Endothelial cell of hepatic sinusoid (primary cell): Measurements from ENCODE around the gene NAV1.
"Not testable (repeated sequence)": the region's sequence is repeated elsewhere in the genome, so short reads cannot be mapped to it uniquely, and the experiment has no call there.

Experiments
- in situ Hi-C: cut with HindIII; loops from 2 replicates; pipeline ENCODE4 v1.10.0; 2017; ENCODE audit warnings: low sequenced_read_pairs

NAV1 gene

DNA sequence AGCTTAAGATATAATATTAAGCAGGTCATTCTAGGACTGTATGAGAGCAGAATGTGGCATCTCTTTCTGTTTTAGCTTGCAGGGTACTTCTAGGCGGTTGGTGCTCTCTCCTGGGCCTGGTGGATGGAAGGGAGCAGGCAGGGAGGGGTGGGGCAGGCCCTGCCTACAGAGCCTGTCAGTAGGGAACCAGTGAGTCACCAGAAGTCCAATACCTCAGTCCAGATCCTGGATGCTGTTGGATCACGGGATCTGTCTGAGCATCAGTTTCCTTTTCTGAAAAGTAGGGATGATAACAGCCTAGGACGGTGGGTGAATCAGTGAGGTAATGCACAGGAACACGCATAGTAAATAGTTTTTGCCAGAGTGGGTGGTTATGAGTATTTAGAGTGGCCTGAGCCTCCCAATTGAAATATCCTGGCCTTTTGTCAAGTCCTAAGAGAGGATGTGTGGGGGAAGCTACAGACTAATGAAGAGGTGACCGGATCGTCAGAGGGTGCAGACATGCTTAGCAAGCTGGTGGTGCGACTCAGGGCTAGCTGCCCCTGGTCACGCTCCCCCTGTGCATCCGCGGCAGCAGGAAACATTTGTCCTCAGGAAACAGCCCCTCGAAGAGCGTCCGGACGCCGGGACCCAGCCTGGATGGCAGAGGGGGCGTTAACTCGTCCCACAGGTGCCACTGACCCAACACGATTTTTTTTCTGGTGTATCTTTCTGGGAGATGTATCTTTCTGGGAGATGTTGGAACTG lies 23.9 kb downstream of the NAV1 start:
- in situ Hi-C loops = loop anchor here (5.0 kb wide), 1 partner anchor 89 kb away; no protein-coding TSS in a partner anchor

DNA sequence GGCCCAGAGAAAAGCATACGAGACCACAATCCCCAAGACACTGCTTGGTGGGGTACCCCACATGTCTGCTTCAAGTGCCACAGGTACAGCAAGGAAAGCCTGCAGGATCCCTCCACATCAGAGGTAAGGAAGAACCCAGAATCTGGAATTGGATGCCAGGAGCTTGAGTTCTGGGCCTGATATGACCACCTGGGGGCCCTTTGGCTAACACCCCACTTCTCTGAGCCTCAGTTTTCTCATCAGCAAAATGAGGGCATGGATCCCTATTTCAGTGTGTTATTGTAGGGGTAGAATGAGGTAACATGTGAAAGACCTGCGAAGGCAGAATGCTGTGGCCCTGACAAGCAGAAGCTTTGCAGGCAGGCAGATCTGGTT lies 24.5 kb downstream of the NAV1 start:
- in situ Hi-C loops = loop anchor here (5.0 kb wide), 1 partner anchor 89 kb away; no protein-coding TSS in a partner anchor

DNA sequence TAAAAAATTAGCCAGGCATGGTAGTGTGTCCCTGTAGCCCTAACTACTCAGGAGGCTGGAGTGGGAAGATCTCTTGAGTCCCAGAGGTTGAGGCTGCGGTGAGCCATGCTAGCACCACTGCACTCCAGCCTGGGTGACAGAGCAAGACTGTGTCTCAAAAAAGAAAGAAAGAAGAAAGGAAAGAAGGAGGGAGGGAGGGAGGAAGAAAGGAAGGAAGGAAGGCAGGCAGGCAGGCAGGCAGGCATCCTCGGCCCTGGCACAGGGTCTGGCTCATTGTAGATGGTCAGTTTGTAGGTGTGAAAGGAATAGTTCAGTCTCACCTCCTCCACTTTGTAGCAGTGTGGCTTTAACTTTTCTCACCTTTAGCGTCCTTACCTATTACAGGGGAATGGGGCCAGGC lies 25.0 kb downstream of the NAV1 start:
- in situ Hi-C loops = loop anchor here (5.0 kb wide), 1 partner anchor 88 kb away; no protein-coding TSS in a partner anchor

DNA sequence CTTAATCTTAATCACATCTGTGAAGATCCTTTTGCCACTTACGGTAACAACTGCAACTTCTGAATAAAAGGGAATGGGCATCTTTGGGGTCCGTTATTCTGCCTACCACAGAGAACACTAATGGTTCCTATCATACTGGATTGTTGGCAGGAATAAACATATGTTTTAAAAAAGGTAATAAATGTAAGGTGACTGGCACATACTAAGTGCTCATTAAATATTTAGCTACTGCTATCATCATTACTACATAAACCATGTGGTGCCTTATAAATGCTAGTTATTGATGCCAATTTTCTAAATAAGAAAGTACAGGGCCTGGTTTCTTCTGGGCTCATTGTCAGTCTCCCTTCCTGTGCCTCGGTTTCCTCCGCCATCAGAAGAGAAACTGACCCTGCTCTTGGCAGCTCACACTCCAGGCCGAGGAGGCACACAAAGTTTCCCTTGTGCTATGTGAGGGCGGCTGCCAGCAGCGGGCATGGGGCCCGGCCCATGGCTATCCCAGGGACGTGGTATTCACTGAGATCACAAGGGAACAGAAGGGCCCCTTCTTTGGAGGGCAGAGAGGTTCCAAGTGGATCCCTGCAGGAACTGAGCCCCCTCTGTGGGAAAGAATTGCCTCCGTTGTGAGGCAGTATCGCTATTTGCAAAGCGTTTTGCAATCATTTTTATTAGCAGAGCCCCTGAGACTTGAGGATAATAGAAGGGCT lies 26.2 kb downstream of the NAV1 start:
- in situ Hi-C loops = no loop called here

DNA sequence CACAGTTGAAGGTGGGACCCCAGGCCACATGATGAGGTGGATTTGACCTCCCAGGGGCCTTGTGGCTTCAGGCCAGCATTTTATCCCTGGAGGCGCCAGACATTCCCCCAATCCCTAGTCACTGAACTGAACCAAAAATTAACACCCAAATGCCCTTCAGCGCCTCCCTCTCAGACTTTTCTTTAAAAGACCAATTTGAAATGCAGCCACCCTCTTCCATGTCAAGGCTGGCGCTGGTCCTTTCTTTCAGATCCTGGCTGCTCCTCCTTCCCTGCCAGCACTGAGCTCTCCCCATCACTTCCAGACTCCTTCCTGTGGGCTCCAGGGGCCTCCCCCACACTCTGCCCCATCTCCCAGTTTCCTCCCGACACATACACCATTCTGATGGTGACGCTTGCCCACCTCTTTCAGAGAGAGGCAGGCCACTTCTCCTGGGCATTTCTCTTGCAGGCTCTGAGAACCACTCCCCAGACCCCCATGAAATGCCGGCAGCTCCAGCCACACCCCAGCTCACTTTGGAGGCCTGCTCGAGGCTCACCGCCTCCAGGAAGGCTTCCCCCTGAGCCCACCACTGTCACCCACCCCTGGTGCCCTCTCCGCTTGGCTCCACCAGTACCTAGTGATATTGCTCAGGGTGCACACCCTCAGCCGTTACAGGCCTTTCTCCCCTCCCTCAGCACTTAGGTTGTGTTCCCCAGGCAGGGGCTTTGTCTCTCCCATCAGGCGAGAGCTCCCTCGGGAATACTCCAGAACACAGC lies 27.0 kb downstream of the NAV1 start:
- in situ Hi-C loops = no loop called here

DNA sequence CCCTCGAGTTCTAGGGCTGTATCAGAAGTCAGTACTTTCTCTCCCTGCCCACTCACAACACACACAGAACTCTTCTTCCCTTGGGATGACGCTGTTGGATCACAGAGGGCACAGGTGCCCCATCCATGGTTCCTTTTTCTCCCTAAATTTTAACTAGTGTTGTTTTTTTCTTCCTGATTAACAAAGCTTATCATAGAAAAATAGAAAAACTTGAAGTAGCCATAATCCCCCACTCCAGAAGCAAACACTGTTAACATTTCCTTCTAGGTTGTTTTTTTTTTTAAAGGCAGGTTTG lies 27.5 kb downstream of the NAV1 start:
- in situ Hi-C loops = no loop called here

DNA sequence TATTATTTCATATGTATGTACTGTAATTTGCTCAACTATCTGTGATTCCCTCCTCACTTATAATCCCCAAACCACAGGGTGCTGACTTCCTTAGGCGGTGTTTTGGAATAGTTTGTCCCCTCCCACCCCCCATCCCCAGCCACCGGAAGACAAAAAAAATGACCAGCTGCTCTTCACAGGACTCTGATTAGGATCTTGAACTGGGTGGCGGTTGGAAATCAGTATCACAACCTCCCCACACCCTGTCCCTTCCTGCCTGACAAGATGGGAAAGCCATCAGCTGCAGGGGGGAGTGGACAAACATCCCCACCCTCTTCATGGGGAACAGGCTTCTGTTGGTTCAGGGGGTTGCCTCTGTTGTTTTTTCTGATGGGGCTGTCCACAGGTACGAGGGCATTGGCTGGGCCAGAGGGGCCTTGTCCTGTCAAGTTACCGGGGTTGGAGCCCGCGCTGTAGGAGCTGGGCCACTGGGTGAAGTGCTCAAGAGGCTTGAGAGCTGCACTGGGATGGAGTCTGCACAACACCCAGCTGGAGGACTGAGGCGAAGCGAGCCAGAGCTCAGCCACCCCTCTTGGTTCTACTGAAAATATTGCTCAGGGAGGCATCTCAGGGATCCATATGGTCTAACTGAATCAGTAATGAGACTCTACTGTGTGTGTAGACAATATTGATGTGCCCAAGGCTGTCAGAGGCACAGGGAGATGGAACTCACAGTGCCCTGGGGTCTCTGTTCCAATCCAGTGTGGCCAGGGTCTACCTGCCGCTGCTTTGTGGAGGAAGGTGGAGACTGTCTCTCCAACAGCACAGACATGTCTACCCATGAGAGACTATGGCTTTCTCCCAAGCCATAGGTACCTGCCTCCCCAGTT lies 28.2 kb downstream of the NAV1 start:
- in situ Hi-C loops = no loop called here

DNA sequence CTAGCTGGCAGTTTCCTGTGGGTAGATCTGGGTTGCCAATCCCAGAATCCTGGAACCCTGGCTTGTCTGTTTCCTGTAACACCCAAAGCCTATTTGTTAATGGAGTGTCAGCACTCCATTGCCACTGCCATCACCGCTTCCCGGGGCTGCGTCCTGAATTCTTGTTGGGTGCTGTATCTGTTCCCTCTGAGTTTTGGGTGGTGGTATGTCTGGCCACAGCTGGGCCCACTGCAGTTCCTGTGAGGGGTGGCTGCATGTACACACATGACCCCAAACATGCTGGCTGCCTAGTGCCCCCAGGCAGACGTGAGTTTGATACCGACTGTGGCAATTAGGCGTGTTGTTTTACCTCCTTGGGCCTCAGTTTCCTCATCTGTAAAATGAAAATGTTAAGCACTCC lies 29.3 kb downstream of the NAV1 start:
- in situ Hi-C loops = no loop called here

DNA sequence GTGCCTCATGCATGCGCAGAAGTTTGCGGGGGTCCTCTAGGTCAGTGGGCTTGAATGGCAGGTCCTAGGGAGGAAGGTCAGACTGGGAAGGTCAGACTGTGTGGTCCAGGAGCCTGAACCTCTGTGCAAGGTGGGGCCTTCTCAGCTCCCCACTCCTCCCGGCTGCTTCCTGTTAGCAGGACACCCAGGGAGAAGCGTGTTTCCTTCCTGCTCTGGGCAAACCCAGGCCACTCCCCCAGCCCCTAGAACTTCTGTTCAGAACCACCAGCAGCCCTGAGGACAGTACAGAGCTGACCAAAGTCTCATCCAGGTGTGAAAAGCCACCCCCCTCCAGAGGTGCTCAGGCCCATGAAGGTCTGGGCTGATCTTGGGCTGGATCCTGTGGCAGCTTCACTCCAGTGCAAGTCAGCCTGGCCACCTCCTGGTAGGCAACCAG lies 29.9 kb downstream of the NAV1 start:
- in situ Hi-C loops = no loop called here

DNA sequence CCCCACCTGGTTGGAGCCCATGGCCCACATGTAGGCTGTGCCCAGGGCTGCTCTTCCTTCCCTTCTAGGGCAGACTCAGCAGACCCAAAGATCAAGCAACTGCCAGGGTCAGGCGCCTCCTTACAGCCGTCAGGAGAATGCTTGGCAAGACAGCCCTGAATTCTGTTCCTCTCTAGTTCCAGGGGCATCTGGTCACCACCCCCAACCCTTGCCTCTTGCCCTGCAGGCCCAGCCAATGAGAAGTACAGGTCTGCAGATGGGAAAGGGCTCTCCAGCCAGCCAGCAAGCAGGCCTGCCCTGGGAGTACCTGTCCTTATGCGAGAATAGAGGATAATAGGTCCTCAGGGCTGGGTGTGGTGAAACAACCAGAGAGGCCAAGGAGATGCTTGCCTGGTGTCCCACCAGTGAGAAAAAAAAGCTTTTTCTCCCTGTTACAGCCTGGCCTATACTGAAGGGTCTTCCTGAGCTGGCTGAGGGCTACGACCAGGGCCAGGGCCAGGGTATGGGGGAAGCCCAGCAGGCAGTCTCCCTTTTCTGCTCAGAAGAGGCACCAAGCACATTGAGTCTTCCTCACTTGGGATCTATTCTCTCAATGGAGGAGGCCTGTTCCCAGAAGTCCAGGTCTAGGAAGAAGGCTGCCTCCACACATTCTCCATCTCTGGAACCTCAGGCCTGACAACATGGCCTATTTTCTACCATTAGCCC lies 31.4 kb downstream of the NAV1 start:
- in situ Hi-C loops = no loop called here

DNA sequence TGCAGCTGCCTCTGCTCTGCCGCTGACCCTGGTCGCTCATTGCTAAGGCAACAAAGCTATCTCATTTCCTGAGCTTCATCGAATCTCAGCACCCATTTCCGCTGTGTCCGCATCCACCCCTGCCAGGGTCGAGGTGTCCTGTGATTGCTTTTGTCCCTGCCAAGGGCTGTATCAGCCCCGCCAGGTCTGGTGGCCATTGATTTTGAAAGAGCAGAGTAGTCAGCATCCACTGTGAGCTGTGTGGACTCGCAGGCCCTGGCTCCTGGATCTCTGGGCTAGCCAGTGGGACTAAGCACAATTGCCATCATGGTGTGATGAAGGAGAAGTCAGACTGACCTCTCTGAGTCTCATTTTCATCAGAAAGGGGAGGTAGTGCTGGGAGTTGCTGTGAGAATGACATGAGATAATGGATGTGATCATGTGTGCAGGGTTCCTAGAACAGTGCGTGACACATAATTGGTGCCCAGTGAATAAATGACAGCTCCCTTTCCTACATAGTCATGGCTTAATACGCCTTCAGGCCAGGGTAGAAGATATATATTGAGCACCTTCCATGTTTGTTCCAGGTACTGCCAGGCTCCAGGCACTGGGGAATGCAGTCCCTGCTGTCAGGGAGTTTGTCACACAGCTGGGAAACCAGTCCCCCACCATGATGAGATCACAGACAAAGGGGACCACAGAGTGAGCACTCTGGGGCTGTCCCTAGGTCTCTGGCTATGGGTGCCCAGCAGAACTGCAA lies 32.1 kb downstream of the NAV1 start:
- in situ Hi-C loops = no loop called here

DNA sequence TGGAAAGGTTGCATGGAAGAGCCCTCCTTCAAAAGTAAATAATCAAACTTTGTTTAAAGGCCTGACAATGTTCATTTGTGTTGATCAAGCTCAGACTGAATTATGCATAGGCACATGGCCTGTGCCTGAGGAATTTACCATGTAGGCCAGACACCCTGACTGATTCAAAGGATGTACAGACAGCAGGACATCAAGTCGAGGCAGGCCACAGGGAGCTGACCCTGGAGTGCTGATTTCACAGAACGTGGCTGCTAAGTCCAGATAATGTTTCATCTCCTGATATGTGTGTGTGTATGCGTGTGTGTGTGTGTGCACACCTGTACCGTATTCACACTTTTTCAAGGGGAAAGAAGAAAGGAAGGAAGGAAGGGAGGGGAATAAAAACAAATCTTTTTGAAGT lies 34.1 kb downstream of the NAV1 start:
- in situ Hi-C loops = no loop called here

DNA sequence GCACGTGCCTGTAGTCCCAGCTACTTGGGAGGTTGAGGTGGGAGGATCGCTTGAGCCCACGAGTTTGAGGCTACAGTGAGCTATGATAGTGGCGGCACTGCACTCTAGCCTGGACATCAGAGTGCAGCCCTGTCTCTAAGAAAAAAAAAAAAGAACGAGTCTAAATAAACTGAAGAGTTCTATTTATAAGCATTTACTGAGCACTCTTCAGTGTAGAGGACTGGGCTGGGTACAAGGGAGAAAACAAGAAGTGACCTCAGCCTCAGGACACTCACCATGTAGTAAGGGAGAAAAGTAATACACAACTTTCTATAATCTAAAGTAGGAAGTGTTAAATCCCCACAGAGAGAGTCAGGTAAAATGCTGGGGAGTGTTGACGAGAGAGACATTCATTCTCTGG lies 35.0 kb downstream of the NAV1 start:
- in situ Hi-C loops = no loop called here

DNA sequence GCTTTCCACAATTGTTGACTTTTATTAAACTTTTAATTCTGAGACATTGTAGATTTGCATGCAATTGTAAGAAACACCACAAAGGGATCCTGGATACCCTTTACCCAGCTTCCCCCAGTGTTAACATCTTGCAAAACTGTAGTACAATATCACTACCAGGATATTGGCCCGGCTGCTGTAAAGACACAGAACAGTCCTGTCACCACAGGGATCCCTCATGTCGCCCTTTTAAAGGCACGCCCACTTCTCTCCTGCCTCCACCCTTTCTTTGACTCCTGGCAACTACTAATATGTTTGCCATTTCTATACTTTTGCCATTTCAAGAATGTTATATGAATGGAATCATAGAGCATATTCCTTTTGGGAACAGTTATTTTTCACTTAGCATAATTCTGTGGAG lies 37.0 kb downstream of the NAV1 start:
- in situ Hi-C loops = no loop called here

DNA sequence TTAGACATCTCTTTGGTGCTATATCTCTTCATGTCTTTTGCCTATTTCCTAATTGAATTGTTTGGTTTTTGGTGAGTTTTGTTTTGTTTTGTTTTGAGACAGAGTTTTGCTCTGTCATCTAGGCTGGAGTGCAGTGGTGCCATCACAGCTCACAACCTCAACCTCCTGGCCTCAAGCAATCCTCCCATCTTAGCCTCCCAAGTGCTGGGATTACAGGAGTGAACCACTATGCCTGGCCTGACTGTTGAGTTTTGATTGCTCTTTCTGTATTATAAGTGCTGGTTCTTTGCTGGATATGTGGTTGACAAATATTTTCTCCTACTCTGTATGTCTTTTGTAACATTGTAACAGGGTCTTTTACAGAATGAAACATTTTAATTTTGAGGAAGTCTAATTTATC lies 38.0 kb downstream of the NAV1 start:
- in situ Hi-C loops = no loop called here

DNA sequence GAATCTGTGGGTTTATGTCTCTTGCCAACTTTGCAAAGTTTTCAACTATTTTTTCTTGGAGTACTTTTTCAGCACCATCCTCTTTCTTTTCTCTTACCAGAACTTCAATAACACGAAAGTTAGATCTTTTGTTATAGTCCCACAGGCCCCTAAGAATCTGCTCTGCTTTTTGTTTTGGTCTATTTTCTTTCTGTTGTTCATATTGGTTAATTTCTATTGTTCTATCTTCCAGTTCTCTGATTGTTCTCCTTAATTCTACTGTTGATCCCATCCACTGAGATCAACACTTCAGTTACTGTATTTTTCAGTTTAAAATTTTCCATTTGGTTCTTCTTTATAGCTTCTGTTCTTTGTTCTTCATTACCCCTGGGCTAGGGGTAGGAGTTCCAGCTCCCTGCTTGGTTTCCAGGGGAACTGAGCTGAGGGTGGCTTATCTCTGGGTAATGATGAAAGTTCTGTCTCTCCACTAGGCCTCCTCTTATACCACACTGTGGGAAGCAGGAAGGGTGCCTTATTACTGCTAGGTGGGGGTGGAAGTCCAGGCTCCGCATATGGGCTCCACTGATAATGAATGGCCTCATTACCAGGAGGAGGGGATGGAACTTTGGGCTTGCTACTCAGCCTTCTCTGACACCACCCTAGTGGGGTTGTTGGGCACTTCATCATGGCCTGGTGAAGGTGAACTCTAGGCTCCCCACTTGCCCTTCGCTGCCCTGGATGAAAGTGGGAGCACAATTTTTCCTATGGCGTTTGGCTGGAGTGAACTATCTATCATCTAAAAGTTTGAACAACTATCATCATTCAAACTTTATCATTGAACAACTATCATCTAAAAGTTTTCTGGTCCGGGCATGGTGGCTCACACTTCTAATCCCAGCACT lies 39.3 kb downstream of the NAV1 start:
- in situ Hi-C loops = no loop called here

DNA sequence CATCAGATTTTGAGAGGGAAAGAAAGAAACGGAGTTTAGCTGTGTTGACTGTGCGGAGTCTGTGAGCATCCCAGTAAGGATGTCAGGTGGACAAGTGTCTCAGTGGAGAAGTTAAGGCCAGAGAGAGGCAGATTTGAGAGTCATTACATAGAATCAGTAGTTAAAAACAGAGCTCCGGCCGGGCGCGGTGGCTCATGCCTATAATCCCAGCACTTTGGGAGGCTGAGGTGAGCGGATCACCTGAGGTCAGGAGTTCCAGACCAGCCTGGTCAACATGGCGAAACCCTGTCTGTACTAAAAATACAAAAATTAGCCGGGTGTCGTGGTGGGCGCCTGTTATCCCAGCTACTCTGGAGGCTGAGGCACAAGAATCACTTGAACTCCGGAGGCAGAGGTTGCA lies 42.4 kb downstream of the NAV1 start:
- in situ Hi-C loops = not testable (repeated sequence)

DNA sequence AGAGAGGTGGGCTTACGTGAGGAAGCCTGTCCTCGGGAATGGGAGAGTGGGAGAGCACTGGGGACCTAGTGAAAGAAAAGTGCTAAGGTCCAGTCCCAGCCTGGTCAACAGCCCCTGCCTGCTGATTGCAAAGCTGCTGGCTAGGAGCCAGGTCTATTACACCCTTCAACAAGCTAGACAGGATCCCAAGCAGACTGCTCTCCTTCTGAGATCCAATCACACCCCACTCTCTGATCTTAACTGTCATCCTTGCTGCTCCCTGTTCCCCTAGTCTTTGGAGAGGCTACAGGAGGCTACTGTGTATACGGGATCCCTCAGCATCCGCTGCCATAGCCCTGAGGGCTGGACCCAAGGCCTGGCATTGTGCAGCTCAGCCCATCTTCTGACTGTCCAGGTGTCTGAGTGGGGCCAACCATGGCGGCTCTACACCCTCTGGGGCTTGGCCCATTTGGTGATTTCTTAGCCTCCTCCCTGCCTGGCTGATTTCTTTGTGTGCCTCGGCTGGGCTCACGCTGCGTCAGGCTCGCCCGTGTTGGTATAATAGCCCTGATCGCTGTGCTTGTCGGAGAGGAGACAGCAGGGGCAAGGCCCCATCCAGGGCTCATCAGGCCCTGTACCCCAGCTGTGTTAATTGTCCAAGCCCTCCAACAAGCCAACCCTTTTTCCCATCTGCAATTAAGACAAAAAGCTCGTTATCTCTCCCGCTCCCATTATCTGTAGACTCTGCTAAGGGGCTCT lies 43.9 kb downstream of the NAV1 start:
- in situ Hi-C loops = no loop called here
